LNCAP (cell line): ENCODE data around the gene KRTAP5-5.

ENCODE experiments used
- TF ChIP-seq, protein P1 (sequence below): fragments of 450-650 bp; IDR thresholded peaks from 2 replicates; pipeline ENCODE4 v1.5.1; 2017; ENCODE audit warnings: mild to moderate bottlenecking

Gene KRTAP5-5

DNA sequence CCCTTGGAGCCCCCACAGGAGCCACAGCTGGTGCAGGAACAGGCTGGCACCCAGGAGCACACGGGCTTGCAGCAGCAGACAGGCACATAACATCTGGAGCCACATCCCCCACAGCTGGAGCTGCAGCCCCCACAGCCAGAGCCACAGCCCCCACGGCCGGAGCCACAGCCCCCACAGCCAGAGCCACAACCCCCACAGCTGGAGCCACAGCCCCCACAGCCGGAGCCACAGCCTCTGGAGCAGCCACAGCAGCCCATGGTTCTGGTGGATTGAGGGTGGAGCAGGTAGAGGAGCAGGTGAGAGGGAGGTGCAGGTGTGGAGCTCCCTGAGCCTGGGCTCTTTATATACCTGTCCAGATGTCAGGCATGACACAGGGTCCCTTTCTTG lies 31.6 kb upstream of the KRTAP5-5 start, which contains the start of gene KRTAP5-2:
Gene KRTAP5-2 (minus strand): TSS at position 301 of the 387 bp plus-strand sequence. CDS start 44 bp downstream, at position 257.
- TF ChIP-seq, protein P1, sequence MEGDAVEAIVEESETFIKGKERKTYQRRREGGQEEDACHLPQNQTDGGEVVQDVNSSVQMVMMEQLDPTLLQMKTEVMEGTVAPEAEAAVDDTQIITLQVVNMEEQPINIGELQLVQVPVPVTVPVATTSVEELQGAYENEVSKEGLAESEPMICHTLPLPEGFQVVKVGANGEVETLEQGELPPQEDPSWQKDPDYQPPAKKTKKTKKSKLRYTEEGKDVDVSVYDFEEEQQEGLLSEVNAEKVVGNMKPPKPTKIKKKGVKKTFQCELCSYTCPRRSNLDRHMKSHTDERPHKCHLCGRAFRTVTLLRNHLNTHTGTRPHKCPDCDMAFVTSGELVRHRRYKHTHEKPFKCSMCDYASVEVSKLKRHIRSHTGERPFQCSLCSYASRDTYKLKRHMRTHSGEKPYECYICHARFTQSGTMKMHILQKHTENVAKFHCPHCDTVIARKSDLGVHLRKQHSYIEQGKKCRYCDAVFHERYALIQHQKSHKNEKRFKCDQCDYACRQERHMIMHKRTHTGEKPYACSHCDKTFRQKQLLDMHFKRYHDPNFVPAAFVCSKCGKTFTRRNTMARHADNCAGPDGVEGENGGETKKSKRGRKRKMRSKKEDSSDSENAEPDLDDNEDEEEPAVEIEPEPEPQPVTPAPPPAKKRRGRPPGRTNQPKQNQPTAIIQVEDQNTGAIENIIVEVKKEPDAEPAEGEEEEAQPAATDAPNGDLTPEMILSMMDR: no peak

DNA sequence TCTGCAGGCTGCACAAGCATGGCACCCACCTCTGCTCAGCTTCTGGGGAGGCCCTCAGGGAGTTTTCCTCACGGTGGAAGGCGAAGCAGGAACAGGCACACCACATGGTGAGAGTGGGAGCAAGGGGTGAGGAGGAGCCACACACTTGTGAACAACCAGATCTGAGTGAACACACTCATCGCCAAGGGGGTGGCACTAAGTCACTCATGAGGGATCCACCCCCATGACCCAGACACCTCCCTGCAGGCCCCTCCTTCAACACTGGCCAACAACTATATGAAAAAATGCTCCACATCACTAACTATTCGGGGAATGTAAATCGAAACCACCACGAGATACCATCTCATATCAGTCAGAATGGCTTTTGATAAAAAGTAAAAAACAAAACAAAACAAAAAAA lies 30.8 kb upstream of the KRTAP5-5 start:
- TF ChIP-seq, protein P1: no peak

DNA sequence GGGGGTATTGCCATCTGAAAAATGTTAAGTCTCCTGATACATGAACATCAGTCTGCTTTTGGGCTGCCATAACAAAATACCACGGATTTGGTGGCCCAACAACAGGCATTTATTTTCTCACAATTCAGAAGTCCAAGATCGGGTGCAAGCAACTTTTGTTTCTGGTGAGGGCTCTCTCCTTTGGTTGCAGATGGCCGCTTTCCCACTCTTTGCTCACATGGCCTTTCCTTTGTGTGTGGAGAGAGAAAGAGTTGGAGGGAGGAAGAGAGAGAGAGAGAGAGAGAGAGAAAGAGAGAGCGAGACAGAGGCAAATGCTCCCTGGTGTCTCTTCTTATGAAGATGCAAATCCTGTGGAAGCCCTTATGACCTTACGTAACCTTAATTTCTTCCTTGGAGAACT lies 28.9 kb upstream of the KRTAP5-5 start:
- TF ChIP-seq, protein P1: no peak

DNA sequence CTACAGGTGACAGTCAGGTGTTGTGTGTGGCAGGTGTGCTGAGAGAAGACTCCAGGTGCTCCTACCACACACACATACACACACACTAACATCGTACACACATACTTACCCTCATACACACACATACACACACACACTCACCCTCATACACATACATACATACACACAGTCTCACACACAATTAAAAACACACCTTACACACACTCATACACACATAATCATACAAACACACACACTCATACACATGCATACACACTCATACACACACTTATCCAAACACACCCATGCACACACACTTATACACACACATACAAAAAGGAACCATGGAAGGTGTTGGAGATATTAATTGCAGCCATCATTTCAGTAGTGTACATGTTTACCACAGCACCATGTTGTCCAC lies 25.9 kb upstream of the KRTAP5-5 start:
- TF ChIP-seq, protein P1: no peak

DNA sequence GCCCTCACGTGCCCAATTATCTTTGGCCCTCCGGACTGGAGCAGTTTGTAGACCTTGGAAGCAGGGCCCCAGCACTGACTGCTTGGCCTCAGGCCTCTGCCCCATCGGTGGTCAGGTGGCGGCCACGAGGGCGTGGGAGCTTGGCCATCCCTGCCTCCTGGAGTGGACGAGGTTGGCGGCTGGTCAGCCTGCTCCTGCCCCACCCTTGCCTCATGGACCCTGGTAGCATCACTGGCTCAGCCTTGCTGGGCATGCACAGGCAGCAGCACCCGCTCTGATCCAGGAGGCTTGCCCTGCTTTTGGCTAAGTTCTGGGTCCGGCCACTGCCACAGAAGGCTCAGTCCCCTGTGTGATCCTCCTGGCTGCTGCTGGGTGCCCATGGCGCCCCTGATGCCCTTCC lies 25.4 kb upstream of the KRTAP5-5 start:
- TF ChIP-seq, protein P1: no peak

DNA sequence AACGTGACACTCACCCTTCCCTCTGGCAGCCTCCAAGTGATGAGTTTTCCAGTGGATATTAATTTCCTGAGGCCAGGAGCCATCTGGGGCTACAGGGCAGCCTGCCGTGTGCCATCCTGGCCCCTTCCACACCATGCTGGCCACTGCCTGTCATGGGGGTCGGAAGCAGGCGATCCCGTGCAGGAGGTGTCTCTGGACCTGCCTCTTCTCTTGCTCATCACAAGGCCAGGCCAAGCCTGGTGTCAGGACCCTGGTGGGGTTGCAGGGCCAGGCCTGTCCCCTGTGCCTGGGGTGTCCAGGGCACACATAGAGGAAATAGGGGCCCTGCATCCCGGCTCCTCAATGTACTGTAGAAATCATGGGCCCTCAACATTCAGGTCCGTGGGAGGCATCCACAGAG lies 24.9 kb upstream of the KRTAP5-5 start:
- TF ChIP-seq, protein P1: no peak

DNA sequence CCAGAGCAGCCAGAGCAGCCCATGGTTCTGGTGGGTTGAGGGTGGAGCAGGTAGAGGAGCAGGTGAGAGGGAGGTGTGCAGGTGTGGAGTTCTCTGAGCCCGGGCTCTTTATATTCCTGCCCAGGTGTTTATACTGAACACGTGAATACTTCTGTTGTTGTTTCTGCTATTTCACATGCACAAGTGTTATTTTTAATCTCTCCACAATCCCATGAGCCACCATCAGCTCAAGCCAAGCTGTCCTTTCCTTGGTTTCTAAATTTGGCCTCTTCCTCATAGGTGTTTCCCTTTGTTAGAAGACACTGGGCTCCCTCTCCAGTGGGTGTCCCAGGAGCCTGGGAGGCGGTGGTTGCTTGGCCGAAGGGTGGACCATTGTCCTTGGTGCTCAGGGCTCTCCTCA lies 21.2 kb upstream of the KRTAP5-5 start, which contains the start of gene KRTAP5-3:
Gene KRTAP5-3 (minus strand): TSS at position 101 of the 400 bp plus-strand sequence. CDS start 78 bp downstream, at position 23.
- TF ChIP-seq, protein P1: no peak

DNA sequence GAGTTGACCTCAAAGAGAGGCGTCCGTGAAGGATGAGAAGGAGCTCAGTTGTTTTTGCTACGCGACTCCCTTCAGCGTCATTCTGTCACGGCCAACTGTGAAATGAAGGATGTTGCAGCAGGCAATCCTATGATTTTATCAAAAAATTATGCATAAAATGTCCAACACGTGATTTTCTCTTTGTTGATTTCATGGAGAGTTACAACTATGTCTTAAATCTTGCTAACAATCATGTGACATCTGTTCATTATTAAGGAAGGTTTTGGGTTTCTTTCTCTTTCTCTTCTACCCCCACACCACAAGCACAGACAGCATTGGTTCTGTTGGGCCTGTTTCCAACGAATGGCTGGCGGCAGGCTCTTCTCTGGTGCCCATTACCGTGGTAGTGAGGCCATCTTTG lies 11.3 kb upstream of the KRTAP5-5 start:
- TF ChIP-seq, protein P1: no peak
